HG03565 (cell line): ENCODE measurements around the gene CPEB2.

Source experiments
- ATAC-seq: cut with Tn5 transposase; IDR thresholded peaks from one replicate; pipeline ENCODE4 v1.9.1; 2021; ENCODE audit warnings: mild to moderate bottlenecking, moderate library complexity; ENCODE audit not compliant: unreplicated experiment

The CPEB2 gene

DNA sequence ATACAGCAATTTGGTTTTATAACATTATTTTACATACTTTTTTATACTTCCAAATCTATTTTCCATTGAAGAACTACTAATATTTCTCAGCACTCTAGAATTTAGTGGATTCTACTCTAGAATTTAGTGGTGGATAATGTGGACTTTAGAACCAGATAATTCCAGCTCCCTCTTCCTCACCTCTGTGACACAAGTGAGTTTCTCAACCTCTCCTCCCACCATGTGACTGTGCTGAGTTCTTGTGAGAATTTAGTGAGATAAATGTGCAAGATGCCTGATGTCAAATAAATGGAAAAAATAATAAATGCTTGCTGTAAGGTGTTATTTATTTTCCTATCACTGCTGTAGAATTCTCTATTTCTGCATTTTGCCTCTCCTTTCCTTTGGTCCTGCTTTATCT lies 107.3 kb downstream of the CPEB2 start:
- no peak for ATAC-seq

- ATAC-seq: no peak
These were observed 107.9 kb downstream of the CPEB2 start for GRCh38 chr4:15110120-15110571.

GRCh38 chr4:15116509-15117079 lies 114.3 kb downstream of the CPEB2 start:
- ATAC-seq: no peak

- no peak for ATAC-seq
These were observed 115.1 kb downstream of the CPEB2 start for GRCh38 chr4:15117270-15117946.

DNA sequence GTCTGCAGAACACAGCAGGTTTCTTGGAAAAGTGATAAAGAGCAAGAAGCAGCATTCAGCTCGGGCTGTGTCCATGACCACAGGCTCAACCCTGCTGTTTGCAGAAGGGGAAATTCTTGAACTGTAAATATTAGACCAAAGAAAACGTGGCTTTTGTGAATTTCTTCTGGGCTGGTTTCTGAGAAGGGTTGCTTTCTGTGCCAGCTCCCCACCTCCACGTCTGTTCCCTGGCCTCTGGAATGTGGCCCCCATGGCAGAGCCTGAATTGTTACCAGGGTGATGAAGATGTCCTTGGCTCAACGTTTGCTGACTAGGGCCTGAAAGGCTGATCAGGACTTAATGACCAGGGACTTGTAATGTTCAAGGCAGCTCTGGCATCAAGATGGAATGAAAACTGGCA lies 116.0 kb downstream of the CPEB2 start:
- ATAC-seq: no peak
